ENCODE measurements around the gene GMEB1.

The GMEB1 gene

DNA sequence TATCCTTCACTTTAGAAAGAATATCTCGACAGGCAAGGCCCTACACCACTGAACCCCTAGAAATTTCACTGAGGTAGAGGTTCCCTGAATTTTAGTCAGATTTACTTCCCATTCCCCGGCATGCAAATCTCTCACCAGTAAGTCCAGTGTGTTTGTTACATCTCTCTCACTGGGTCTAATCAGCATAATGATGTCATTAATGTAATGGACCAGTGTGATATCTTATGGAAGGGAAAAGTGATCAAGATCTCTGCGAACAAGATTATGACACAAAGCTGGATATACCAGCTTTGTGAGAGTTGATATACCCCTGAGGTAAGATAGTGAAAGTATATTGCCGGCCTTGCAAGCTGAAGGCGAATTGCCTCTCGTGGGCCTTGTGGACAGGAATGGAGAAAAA lies 12.2 kb upstream of the GMEB1 start:
- Histone ChIP-seq H3K9ac (ENCODE audit: low read depth, low read length, poor library complexity, severe bottlenecking) (no peak overlapping the region), H4K20me1 (ENCODE audit: insufficient read depth, low read length, poor library complexity, severe bottlenecking) (no peaks in the 10 kb centered on the region), H2AFZ (ENCODE audit: low read length) (no peak overlapping the region), H3K79me2 (ENCODE audit: insufficient read depth, low read length) (no peaks in the 10 kb centered on the region), H3K36me3 (ENCODE audit: insufficient read depth, low read length) (no peaks in the 10 kb centered on the region), H3K9me3 (ENCODE audit: insufficient read depth, low read depth, low read length) (no peaks in the 10 kb centered on the region), H3K9me2 (replicated peaks; ENCODE audit: low read depth, low read length) (no peaks in the 10 kb centered on the region), H3F3A (ENCODE audit: low read depth) (no peaks in the 10 kb centered on the region), H3K27me3 (ENCODE audit: insufficient read depth, low read length, poor library complexity, severe bottlenecking) (no peaks in the 10 kb centered on the region), H3K4me1 (ENCODE audit: insufficient read depth, low read length, poor library complexity, severe bottlenecking) (no peaks in the 10 kb centered on the region), H3K4me3 (ENCODE audit: low read length, poor library complexity, severe bottlenecking) (no peak overlapping the region), H3K4me2 (ENCODE audit: low read depth, low read length, poor library complexity, severe bottlenecking) (no peak overlapping the region)
- no peak for TF ChIP-seq EZH2phosphoT487 (IDR thresholded peaks at IDR 0.05; ENCODE audit: borderline replicate concordance)
- TF ChIP-seq, protein P1, sequence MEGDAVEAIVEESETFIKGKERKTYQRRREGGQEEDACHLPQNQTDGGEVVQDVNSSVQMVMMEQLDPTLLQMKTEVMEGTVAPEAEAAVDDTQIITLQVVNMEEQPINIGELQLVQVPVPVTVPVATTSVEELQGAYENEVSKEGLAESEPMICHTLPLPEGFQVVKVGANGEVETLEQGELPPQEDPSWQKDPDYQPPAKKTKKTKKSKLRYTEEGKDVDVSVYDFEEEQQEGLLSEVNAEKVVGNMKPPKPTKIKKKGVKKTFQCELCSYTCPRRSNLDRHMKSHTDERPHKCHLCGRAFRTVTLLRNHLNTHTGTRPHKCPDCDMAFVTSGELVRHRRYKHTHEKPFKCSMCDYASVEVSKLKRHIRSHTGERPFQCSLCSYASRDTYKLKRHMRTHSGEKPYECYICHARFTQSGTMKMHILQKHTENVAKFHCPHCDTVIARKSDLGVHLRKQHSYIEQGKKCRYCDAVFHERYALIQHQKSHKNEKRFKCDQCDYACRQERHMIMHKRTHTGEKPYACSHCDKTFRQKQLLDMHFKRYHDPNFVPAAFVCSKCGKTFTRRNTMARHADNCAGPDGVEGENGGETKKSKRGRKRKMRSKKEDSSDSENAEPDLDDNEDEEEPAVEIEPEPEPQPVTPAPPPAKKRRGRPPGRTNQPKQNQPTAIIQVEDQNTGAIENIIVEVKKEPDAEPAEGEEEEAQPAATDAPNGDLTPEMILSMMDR (conservative IDR thresholded peaks at IDR 0.05; ENCODE audit: low read length), result no peak

DNA sequence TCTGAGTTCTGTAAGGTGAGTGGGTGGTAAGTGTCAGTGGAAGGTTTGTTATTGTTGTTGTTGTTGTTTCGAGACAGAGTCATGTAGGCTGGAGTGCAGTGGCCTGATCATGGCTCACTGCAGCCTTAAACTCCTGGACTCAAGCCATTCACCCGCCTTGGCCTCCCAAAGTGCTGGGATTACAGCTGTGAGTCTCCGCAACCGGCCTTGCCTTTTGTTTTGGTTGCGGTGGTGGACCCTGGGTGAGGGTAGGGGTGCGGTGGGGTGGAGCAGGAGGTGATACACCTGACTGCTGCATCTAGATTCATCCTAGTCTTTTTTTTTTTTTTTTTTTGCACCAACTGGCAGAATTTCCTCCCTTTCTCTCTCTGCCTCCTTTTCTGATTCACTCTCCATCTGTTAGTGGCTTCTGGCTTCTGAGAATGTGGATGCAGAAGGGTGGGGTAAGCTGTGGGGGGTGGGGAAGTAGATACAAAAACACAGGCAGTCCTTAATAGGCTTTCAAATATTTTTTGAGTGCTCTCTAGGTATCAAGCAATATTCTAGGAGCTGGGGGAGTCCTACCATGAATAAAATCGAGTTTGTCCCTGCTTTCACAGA lies 4.6 kb upstream of the GMEB1 start:
- no peaks in the 10 kb centered on the region for H3K79me2 ChIP-seq (ENCODE audit: insufficient read depth, low read length)
- H2AFZ ChIP-seq (ENCODE audit: low read length), result no peak overlapping the region
- H3K4me1 ChIP-seq (ENCODE audit: insufficient read depth, low read length, poor library complexity, severe bottlenecking), result no peaks in the 10 kb centered on the region
- 0 out of 2 replicates have a peak, but pooled peaks cover under 1% of the 10 kb centered on the region for H3F3A ChIP-seq (ENCODE audit: low read depth)
- no peaks in the 10 kb centered on the region for H3K9me2 ChIP-seq (replicated peaks; ENCODE audit: low read depth, low read length)
- H3K4me3 ChIP-seq (ENCODE audit: low read length, poor library complexity, severe bottlenecking), result no peak overlapping the region
- no peaks in the 10 kb centered on the region for H3K9me3 ChIP-seq (ENCODE audit: insufficient read depth, low read depth, low read length)
- no peaks in the 10 kb centered on the region for H3K36me3 ChIP-seq (ENCODE audit: insufficient read depth, low read length)
- H3K4me2 ChIP-seq (ENCODE audit: low read depth, low read length, poor library complexity, severe bottlenecking), result no peak overlapping the region
- H3K9ac ChIP-seq (ENCODE audit: low read depth, low read length, poor library complexity, severe bottlenecking), result no peak overlapping the region
- TF ChIP-seq EZH2phosphoT487 (IDR thresholded peaks at IDR 0.05; ENCODE audit: borderline replicate concordance), result no peak
- TF ChIP-seq, protein P1 (conservative IDR thresholded peaks at IDR 0.05; ENCODE audit: low read length), result no peak
- no peaks in the 10 kb centered on the region for H4K20me1 ChIP-seq (ENCODE audit: insufficient read depth, low read length, poor library complexity, severe bottlenecking)
- H3K27me3 ChIP-seq (ENCODE audit: insufficient read depth, low read length, poor library complexity, severe bottlenecking), result no peaks in the 10 kb centered on the region

DNA sequence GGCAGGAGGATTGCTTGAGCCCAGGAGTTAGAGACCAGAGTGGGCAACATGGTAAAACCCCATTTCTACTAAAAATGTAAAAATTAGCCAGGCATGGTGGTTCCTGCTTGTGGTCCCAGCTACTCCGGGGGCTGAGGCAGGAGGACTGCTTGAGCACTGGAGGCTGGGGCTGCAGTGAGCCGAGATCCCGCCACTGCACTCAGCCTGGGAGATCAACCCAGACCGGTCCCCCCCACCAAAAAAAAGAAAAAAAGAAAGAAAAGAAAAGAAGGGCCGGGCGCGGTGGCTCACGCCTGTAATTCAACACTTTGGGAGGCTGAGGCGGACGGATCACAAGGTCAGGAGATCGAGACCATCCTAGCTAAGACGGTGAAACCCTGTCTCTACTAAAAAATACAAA lies 1.8 kb upstream of the GMEB1 start:
- Histone ChIP-seq H4K20me1 (ENCODE audit: insufficient read depth, low read length, poor library complexity, severe bottlenecking) (peaks cover 8% of the 10 kb centered on the region), H3K27me3 (ENCODE audit: insufficient read depth, low read length, poor library complexity, severe bottlenecking) (peaks cover 5% of the 10 kb centered on the region), H3K9me3 (ENCODE audit: insufficient read depth, low read depth, low read length) (no peaks in the 10 kb centered on the region), H3K4me1 (ENCODE audit: insufficient read depth, low read length, poor library complexity, severe bottlenecking) (no peaks in the 10 kb centered on the region), H3K4me2 (ENCODE audit: low read depth, low read length, poor library complexity, severe bottlenecking) (no peak overlapping the region), H3K4me3 (ENCODE audit: low read length, poor library complexity, severe bottlenecking) (no peak overlapping the region), H3K79me2 (ENCODE audit: insufficient read depth, low read length) (peaks cover 17% of the 10 kb centered on the region), H3F3A (ENCODE audit: low read depth) (peaks cover 5% of the 10 kb centered on the region; the same call in 1 of the 2 replicates), H3K9me2 (replicated peaks; ENCODE audit: low read depth, low read length) (no peaks in the 10 kb centered on the region), H2AFZ (ENCODE audit: low read length) (no peak overlapping the region), H3K9ac (ENCODE audit: low read depth, low read length, poor library complexity, severe bottlenecking) (no peak overlapping the region), H3K36me3 (ENCODE audit: insufficient read depth, low read length) (no peaks in the 10 kb centered on the region)
- TF ChIP-seq, protein P1 (conservative IDR thresholded peaks at IDR 0.05; ENCODE audit: low read length), result no peak
- TF ChIP-seq EZH2phosphoT487 (IDR thresholded peaks at IDR 0.05; ENCODE audit: borderline replicate concordance), result no peak
